Measurements from ENCODE around the gene DNAAF6. TPM values are rescaled to one million over a fixed set of nuclear protein-coding genes. Genes with fewer than 3 reads are reported as not detected.
"Not testable (repeated sequence)": the region's sequence is repeated elsewhere in the genome, so short reads cannot be mapped to it uniquely, and the experiment has no call there.

Gene DNAAF6
- polyA plus RNA-seq (ENCODE audit: insufficient read length in 4 of 4) = under 1 TPM in 3 of 4 donors, not detected in 1; 0.06 to 0.25 (median 0.21) TPM

- peak; percentile 44 to 54 (median 47) for DNase-seq (ENCODE audit: low read depth in 4 of 4, low spot score in 3 of 4)
Measured at GRCh38 chrX:107205770-107206696, at the start of gene DNAAF6, which contains the start of gene NUP62CL. DNAAF6 (plus strand) TSS chrX:107206611; CDS start chrX:107212876, 6,265 bp downstream. NUP62CL (minus strand) TSS chrX:107206433; CDS start chrX:107175146, 31,287 bp downstream.

GRCh38 chrX:107157618-107158017 lies 48.8 kb upstream of the DNAAF6 start:
- DNase-seq (ENCODE audit: low read depth in 4 of 4, low spot score in 3 of 4) = not testable (repeated sequence)

GRCh38 chrX:107167163-107167921 lies 39.1 kb upstream of the DNAAF6 start:
- DNase-seq (ENCODE audit: low read depth in 4 of 4, low spot score in 3 of 4) = no peak

GRCh38 chrX:107168257-107168656 lies 38.2 kb upstream of the DNAAF6 start:
- no peak for DNase-seq (ENCODE audit: low read depth in 4 of 4, low spot score in 3 of 4)

GRCh38 chrX:107168712-107169111 lies 37.7 kb upstream of the DNAAF6 start:
- DNase-seq (ENCODE audit: low read depth in 4 of 4, low spot score in 3 of 4) = no peak

- no peak for DNase-seq (ENCODE audit: low read depth in 4 of 4, low spot score in 3 of 4)
Measured at GRCh38 chrX:107171369-107172102, 34.9 kb upstream of the DNAAF6 start.

- DNase-seq (ENCODE audit: low read depth in 4 of 4, low spot score in 3 of 4) = no peak
Measured at GRCh38 chrX:107197319-107197718, 9.1 kb upstream of the DNAAF6 start.

GRCh38 chrX:107198074-107198473 lies 8.3 kb upstream of the DNAAF6 start:
- not testable (repeated sequence) for DNase-seq (ENCODE audit: low read depth in 4 of 4, low spot score in 3 of 4)

- DNase-seq (ENCODE audit: low read depth in 4 of 4, low spot score in 3 of 4) = no peak
Measured at GRCh38 chrX:107199491-107199890, 6.9 kb upstream of the DNAAF6 start.

- no peak for DNase-seq (ENCODE audit: low read depth in 4 of 4, low spot score in 3 of 4)
Measured at GRCh38 chrX:107204068-107204605, 2.3 kb upstream of the DNAAF6 start.

GRCh38 chrX:107206697-107207065 lies 270 bp downstream of the DNAAF6 start:
- DNase-seq (ENCODE audit: low read depth in 4 of 4, low spot score in 3 of 4) = no peak

- DNase-seq (ENCODE audit: low read depth in 4 of 4, low spot score in 3 of 4) = no peak
Measured at GRCh38 chrX:107207089-107207488, 678 bp downstream of the DNAAF6 start.

- no peak for DNase-seq (ENCODE audit: low read depth in 4 of 4, low spot score in 3 of 4)
Measured at GRCh38 chrX:107207943-107208342, 1.5 kb downstream of the DNAAF6 start.

GRCh38 chrX:107213477-107213876 lies 7.1 kb downstream of the DNAAF6 start:
- DNase-seq (ENCODE audit: low read depth in 4 of 4, low spot score in 3 of 4) = no peak

GRCh38 chrX:107226757-107227156 lies 20.3 kb downstream of the DNAAF6 start:
- no peak for DNase-seq (ENCODE audit: low read depth in 4 of 4, low spot score in 3 of 4)

GRCh38 chrX:107227780-107228485 lies 21.5 kb downstream of the DNAAF6 start:
- DNase-seq (ENCODE audit: low read depth in 4 of 4, low spot score in 3 of 4) = no peak

GRCh38 chrX:107228486-107228819 lies 22.0 kb downstream of the DNAAF6 start:
- DNase-seq (ENCODE audit: low read depth in 4 of 4, low spot score in 3 of 4) = no peak

- no peak for DNase-seq (ENCODE audit: low read depth in 4 of 4, low spot score in 3 of 4)
Measured at GRCh38 chrX:107272431-107272921, 66.1 kb downstream of the DNAAF6 start.

- no peak for DNase-seq (ENCODE audit: low read depth in 4 of 4, low spot score in 3 of 4)
Measured at GRCh38 chrX:107273795-107274194, 67.4 kb downstream of the DNAAF6 start.

GRCh38 chrX:107288676-107289075 lies 82.3 kb downstream of the DNAAF6 start:
- no peak for DNase-seq (ENCODE audit: low read depth in 4 of 4, low spot score in 3 of 4)

Measured in right renal pelvis (tissue), 4 donors.